Ishikawa (cell line): ENCODE data around the gene ATXN10.

ENCODE experiments used
- CEBPB ChIP-seq: IDR thresholded peaks from 2 replicates; pipeline ENCODE4 v1.6.1; 2012
- CREB1 ChIP-seq: IDR thresholded peaks from 2 replicates; pipeline ENCODE4 v1.6.1; 2012; ENCODE audit warnings: low read depth
- EGR1 ChIP-seq: IDR thresholded peaks from 2 replicates; pipeline ENCODE4 v1.6.1; 2012
- FOXM1 ChIP-seq: IDR thresholded peaks from 2 replicates; pipeline ENCODE4 v1.6.1; 2012; ENCODE audit warnings: low read depth, borderline replicate concordance
- NFIC ChIP-seq: IDR thresholded peaks from 2 replicates; pipeline ENCODE4 v1.6.1; 2012
- RAD21 ChIP-seq: IDR thresholded peaks from 2 replicates; pipeline ENCODE4 v1.6.1; 2012; ENCODE audit warnings: low read depth
- REST ChIP-seq: IDR thresholded peaks from 2 replicates; pipeline ENCODE4 v1.6.1; 2012; ENCODE audit warnings: low read depth, mild to moderate bottlenecking
- TAF1 ChIP-seq: IDR thresholded peaks from 2 replicates; pipeline ENCODE4 v1.6.1; 2012; ENCODE audit warnings: low read depth, mild to moderate bottlenecking
- TCF12 ChIP-seq: IDR thresholded peaks from 2 replicates; pipeline ENCODE4 v1.6.1; 2012; ENCODE audit warnings: low read depth
- YY1 ChIP-seq: IDR thresholded peaks from 2 replicates; pipeline ENCODE4 v1.6.1; 2012; ENCODE audit warnings: low read depth
- ZBTB7A ChIP-seq: IDR thresholded peaks from 2 replicates; pipeline ENCODE4 v1.6.1; 2012; ENCODE audit warnings: low read depth

- no peak for TF ChIP-seq CEBPB
- TF ChIP-seq RAD21, result no peak
- no peak for TF ChIP-seq YY1
- TF ChIP-seq TAF1, result no peak
- TF ChIP-seq ZBTB7A, result no peak
- no peak for TF ChIP-seq TCF12
- TF ChIP-seq CREB1, result no peak
- TF ChIP-seq EGR1, result no peak
- TF ChIP-seq FOXM1, result no peak
- no peak for TF ChIP-seq REST
- TF ChIP-seq NFIC, result no peak
Observed at GRCh38 chr22:45676024-45676423, 4.4 kb downstream of the ATXN10 start.
